K562 (cell line): ENCODE measurements around the gene LRRC8C. TPM values are rescaled to one million over a fixed set of nuclear protein-coding genes. Genes with fewer than 3 reads are reported as not detected.

Source experiments
- ATF7 ChIP-seq: fragments of 450-650 bp; IDR thresholded peaks from 2 replicates; pipeline ENCODE4 v1.7.1; 2014; ENCODE audit warnings: mild to moderate bottlenecking, moderate library complexity
- DIDO1 ChIP-seq: fragments of 450-650 bp; IDR thresholded peaks from 2 replicates; pipeline ENCODE4 v1.6.1; 2016; ENCODE audit warnings: low read depth, missing biosample characterization, missing genetic modification characterization
- HOMEZ ChIP-seq: fragments of 250-450 bp; sonication (Bioruptor Pico); IDR thresholded peaks from 2 replicates; pipeline ENCODE4 v1.4.0; 2020; ENCODE audit warnings: mild to moderate bottlenecking, moderate library complexity
- KLF10 ChIP-seq: fragments of 250-450 bp; sonication (Bioruptor Pico); IDR thresholded peaks from 2 replicates; pipeline ENCODE4 v1.6.1; 2021; ENCODE audit warnings: matching md5 sums
- MEIS2 ChIP-seq: fragments of 450-650 bp; IDR thresholded peaks from 2 replicates; pipeline ENCODE4 v1.6.1; 2014; ENCODE audit warnings: mild to moderate bottlenecking; ENCODE audit not compliant: partially characterized antibody
- NBN ChIP-seq: fragments of 450-650 bp; IDR thresholded peaks from 2 replicates; pipeline ENCODE4 v1.6.1; 2016; ENCODE audit warnings: low read depth, mild to moderate bottlenecking
- ZNF146 ChIP-seq: IDR thresholded peaks from one replicate; pipeline ENCODE4 v1.6.1; 2018; ENCODE audit warnings: missing compliant biosample characterization; ENCODE audit not compliant: unreplicated experiment
- polyA plus RNA-seq, 8 experiments: library from polyadenylated mRNA; depleted of rRNA in 4 of 8; stranded (reverse) in 5 of 8; unstranded in 3 of 8; fragments of >200 nt; fragmentation: Nextera tagmentation in 2 of 8; fragmentation: Illumina TruSeq in 1 of 8; extraction: Ambion mirVana in 2 of 8; extraction: Trizol in 1 of 8; gene quantifications; 2 replicates each; pipeline versions ENCODE4 v1.2.1 to v1.2.3, GENCODE V29; 2011 to 2014; ENCODE audit warnings: inconsistent platforms in 1 of 8, missing spikeins in 1 of 8
- total RNA-seq, 7 experiments: library from RNA; depleted of rRNA in 6 of 7; stranded (reverse); fragments of >200 nt in 6 of 7; fragmentation: Illumina TruSeq in 2 of 7; extraction: Trizol in 2 of 7; gene quantifications; 2 replicates each; pipeline versions ENCODE4 v1.2.1 to v1.2.3, GENCODE V29; 2011 to 2021; ENCODE audit warnings: low replicate concordance in 1 of 7
- TF ChIP-seq, protein P1 (sequence below): fragments of 250-450 bp; sonication (Bioruptor Pico); IDR thresholded peaks from 2 replicates; pipeline ENCODE4 v1.4.0; 2020; ENCODE audit warnings: mild to moderate bottlenecking, moderate library complexity, borderline replicate concordance
- TF ChIP-seq, protein P2 (sequence below): sonication (generic); formaldehyde crosslinking; IDR thresholded peaks from 2 replicates; pipeline ENCODE4 v1.8.0; 2022; ENCODE audit warnings: mild to moderate bottlenecking, missing genetic modification reagents
- TF ChIP-seq, protein P3 (sequence below): fragments of 200-600 bp; sonication (generic); IDR thresholded peaks from one replicate; pipeline ENCODE4 v1.6.1; 2012; ENCODE audit warnings: mild to moderate bottlenecking, low read depth, low read length, inconsistent platforms

Gene LRRC8C
- total and polyA plus RNA-seq, 9 of the 15 experiments (the other 6 are each of a cell fraction or from before 2014, with no cell fraction given): 1.00 to 12.5 (median 4.5) TPM

DNA sequence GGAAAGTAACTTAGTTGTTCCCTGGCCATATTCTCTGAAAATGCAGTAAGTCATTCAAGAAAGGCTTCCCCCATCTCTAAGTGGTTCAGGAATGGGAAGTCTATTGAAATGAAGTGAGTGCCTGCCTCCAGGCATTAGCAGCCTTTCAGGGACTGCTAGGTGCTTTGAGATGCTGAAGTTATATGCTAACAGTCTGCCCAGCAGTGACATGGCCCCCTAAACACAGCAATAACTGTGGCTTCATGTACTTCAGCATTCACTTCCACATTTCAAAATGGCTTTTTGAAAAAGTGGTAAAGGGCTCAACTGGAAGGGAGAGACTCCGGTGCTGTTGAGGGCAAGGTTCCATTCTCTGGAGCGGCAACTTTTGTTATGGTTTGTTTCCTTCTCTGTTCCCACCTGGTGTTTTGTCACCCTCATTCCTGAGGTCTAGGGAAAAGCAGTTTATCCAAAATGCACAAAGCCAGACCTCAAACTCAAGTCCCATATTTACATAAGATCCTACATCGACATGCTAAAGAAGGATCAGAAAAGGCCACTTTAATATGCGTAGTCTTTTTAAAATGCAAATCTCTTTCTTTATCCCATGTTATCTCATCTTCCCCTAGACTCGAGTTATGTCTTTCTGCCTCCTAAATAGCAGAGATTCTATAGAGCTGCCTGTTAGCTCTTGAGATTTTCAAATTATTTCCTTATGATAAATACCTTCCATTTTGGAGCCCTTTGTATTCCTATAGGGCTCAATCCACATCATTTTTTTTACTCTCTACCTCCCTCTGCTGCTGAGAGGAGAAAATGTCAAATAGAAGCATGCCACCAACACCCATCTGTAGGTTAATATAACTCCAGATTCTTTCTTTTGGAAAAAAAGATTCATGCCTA is 34.2 kb upstream of the LRRC8C start (continued):
- no peak for TF ChIP-seq KLF10
- no peak for TF ChIP-seq MEIS2
- TF ChIP-seq, protein P1, sequence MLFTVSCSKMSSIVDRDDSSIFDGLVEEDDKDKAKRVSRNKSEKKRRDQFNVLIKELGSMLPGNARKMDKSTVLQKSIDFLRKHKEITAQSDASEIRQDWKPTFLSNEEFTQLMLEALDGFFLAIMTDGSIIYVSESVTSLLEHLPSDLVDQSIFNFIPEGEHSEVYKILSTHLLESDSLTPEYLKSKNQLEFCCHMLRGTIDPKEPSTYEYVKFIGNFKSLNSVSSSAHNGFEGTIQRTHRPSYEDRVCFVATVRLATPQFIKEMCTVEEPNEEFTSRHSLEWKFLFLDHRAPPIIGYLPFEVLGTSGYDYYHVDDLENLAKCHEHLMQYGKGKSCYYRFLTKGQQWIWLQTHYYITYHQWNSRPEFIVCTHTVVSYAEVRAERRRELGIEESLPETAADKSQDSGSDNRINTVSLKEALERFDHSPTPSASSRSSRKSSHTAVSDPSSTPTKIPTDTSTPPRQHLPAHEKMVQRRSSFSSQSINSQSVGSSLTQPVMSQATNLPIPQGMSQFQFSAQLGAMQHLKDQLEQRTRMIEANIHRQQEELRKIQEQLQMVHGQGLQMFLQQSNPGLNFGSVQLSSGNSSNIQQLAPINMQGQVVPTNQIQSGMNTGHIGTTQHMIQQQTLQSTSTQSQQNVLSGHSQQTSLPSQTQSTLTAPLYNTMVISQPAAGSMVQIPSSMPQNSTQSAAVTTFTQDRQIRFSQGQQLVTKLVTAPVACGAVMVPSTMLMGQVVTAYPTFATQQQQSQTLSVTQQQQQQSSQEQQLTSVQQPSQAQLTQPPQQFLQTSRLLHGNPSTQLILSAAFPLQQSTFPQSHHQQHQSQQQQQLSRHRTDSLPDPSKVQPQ (CRISPR knock-in tag): no peak
- TF ChIP-seq, protein P2, sequence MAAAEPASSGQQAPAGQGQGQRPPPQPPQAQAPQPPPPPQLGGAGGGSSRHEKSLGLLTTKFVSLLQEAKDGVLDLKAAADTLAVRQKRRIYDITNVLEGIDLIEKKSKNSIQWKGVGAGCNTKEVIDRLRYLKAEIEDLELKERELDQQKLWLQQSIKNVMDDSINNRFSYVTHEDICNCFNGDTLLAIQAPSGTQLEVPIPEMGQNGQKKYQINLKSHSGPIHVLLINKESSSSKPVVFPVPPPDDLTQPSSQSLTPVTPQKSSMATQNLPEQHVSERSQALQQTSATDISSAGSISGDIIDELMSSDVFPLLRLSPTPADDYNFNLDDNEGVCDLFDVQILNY (CRISPR knock-in tag): no peak
- no peak for TF ChIP-seq ZNF146 (CRISPR knock-in tag)
- TF ChIP-seq NBN: no peak
- no peak for TF ChIP-seq DIDO1 (tag)
- TF ChIP-seq HOMEZ: no peak
- no peak for TF ChIP-seq ATF7
- TF ChIP-seq, protein P3, sequence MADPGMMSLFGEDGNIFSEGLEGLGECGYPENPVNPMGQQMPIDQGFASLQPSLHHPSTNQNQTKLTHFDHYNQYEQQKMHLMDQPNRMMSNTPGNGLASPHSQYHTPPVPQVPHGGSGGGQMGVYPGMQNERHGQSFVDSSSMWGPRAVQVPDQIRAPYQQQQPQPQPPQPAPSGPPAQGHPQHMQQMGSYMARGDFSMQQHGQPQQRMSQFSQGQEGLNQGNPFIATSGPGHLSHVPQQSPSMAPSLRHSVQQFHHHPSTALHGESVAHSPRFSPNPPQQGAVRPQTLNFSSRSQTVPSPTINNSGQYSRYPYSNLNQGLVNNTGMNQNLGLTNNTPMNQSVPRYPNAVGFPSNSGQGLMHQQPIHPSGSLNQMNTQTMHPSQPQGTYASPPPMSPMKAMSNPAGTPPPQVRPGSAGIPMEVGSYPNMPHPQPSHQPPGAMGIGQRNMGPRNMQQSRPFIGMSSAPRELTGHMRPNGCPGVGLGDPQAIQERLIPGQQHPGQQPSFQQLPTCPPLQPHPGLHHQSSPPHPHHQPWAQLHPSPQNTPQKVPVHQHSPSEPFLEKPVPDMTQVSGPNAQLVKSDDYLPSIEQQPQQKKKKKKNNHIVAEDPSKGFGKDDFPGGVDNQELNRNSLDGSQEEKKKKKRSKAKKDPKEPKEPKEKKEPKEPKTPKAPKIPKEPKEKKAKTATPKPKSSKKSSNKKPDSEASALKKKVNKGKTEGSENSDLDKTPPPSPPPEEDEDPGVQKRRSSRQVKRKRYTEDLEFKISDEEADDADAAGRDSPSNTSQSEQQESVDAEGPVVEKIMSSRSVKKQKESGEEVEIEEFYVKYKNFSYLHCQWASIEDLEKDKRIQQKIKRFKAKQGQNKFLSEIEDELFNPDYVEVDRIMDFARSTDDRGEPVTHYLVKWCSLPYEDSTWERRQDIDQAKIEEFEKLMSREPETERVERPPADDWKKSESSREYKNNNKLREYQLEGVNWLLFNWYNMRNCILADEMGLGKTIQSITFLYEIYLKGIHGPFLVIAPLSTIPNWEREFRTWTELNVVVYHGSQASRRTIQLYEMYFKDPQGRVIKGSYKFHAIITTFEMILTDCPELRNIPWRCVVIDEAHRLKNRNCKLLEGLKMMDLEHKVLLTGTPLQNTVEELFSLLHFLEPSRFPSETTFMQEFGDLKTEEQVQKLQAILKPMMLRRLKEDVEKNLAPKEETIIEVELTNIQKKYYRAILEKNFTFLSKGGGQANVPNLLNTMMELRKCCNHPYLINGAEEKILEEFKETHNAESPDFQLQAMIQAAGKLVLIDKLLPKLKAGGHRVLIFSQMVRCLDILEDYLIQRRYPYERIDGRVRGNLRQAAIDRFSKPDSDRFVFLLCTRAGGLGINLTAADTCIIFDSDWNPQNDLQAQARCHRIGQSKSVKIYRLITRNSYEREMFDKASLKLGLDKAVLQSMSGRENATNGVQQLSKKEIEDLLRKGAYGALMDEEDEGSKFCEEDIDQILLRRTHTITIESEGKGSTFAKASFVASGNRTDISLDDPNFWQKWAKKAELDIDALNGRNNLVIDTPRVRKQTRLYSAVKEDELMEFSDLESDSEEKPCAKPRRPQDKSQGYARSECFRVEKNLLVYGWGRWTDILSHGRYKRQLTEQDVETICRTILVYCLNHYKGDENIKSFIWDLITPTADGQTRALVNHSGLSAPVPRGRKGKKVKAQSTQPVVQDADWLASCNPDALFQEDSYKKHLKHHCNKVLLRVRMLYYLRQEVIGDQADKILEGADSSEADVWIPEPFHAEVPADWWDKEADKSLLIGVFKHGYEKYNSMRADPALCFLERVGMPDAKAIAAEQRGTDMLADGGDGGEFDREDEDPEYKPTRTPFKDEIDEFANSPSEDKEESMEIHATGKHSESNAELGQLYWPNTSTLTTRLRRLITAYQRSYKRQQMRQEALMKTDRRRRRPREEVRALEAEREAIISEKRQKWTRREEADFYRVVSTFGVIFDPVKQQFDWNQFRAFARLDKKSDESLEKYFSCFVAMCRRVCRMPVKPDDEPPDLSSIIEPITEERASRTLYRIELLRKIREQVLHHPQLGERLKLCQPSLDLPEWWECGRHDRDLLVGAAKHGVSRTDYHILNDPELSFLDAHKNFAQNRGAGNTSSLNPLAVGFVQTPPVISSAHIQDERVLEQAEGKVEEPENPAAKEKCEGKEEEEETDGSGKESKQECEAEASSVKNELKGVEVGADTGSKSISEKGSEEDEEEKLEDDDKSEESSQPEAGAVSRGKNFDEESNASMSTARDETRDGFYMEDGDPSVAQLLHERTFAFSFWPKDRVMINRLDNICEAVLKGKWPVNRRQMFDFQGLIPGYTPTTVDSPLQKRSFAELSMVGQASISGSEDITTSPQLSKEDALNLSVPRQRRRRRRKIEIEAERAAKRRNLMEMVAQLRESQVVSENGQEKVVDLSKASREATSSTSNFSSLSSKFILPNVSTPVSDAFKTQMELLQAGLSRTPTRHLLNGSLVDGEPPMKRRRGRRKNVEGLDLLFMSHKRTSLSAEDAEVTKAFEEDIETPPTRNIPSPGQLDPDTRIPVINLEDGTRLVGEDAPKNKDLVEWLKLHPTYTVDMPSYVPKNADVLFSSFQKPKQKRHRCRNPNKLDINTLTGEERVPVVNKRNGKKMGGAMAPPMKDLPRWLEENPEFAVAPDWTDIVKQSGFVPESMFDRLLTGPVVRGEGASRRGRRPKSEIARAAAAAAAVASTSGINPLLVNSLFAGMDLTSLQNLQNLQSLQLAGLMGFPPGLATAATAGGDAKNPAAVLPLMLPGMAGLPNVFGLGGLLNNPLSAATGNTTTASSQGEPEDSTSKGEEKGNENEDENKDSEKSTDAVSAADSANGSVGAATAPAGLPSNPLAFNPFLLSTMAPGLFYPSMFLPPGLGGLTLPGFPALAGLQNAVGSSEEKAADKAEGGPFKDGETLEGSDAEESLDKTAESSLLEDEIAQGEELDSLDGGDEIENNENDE: no peak
